Measurements from ENCODE around the gene DCC.

GRCh38 chr18:53139746-53140500 lies 799.9 kb downstream of the DCC start:
- TF ChIP-seq POLR2A (IDR thresholded peaks at IDR 0.05): no peak
- TF ChIP-seq CTCF (IDR thresholded peaks at IDR 0.05): no peak
